H1 (cell line): ENCODE results near the gene UBE3B. TPM values are rescaled to one million over a fixed set of nuclear protein-coding genes. Genes with fewer than 3 reads are reported as not detected.

Experiments used
- CTCF ChIA-PET: fragments of 300-600 bp; sonication (Branson Sonifier 250); formaldehyde crosslinking; loops from one replicate; lab custom pipeline; 2021; ENCODE audit not compliant: partially characterized antibody; lab: Charles Lee
- POLR2A ChIA-PET: fragments of 300-600 bp; sonication (Branson Sonifier 250); formaldehyde crosslinking; loops from one replicate; lab custom pipeline; 2021; ENCODE audit warnings: inconsistent platforms; ENCODE audit not compliant: partially characterized antibody; lab: Charles Lee
- DNase-seq, 2 experiments: peaks; one replicate each; pipeline versions ENCODE4 v3.0.0 to v3.0.0-alpha.2; 2010 to 2022; ENCODE audit warnings: low spot score in 2 of 2, low read depth in 1 of 2, mixed read lengths in 1 of 2
- FAIRE-seq: peaks from 2 replicates; lab custom pipeline; 2011; peaks lifted over from hg19 to GRCh38; lab: Jason Lieb, UNC
- H2AFZ ChIP-seq: 2 replicates; pipeline ENCODE4 v1.8.1; 2012; ENCODE audit warnings: low read length, inconsistent platforms
- H2AK5ac ChIP-seq: 2 replicates; pipeline ENCODE4 v1.6.1; 2013; ENCODE audit warnings: low read depth, low read length
- H2BK120ac ChIP-seq: replicated peaks from 2 replicates; pipeline ENCODE3; 2013; ENCODE audit warnings: low read depth, low read length, inconsistent platforms
- H2BK12ac ChIP-seq: 2 replicates; pipeline ENCODE4 v1.6.1; 2013; ENCODE audit warnings: low read depth, low read length
- H2BK15ac ChIP-seq: 2 replicates; pipeline ENCODE4 v1.6.1; 2013; ENCODE audit warnings: low read length
- H2BK20ac ChIP-seq: 2 replicates; pipeline ENCODE4 v1.6.1; 2013; ENCODE audit warnings: low read length
- H2BK5ac ChIP-seq: 2 replicates; pipeline ENCODE4 v1.6.1; 2013; ENCODE audit warnings: low read depth, low read length
- H3K14ac ChIP-seq: 2 replicates; pipeline ENCODE4 v1.6.1; 2013; ENCODE audit warnings: inconsistent platforms; ENCODE audit not compliant: insufficient read length
- H3K18ac ChIP-seq: 2 replicates; pipeline ENCODE4 v1.6.1; 2013; ENCODE audit warnings: low read length; ENCODE audit errors: extremely low read depth
- H3K23ac ChIP-seq: 2 replicates; pipeline ENCODE4 v1.6.1; 2013; ENCODE audit warnings: inconsistent platforms; ENCODE audit not compliant: insufficient read length
- H3K23me2 ChIP-seq: 2 replicates; pipeline ENCODE4 v1.6.1; 2013; ENCODE audit warnings: low read depth, low read length
- H3K27ac ChIP-seq: 2 replicates; pipeline ENCODE4 v1.6.1; 2011; ENCODE audit warnings: low read depth, low read length, inconsistent platforms
- H3K27me3 ChIP-seq, 4 experiments: replicated peaks in 1 of 4; 1 replicate in 1 of 4; 2 replicates in 3 of 4; pipeline versions ENCODE4 v1.6.1 to v1.8.1; 2011 to 2013; ENCODE audit warnings: low read length in 3 of 4, mild to moderate bottlenecking in 3 of 4, inconsistent platforms in 2 of 4, mixed read lengths in 2 of 4, moderate library complexity in 1 of 4; ENCODE audit not compliant: control insufficient read depth in 3 of 4, insufficient read depth in 3 of 4; ENCODE audit errors: extremely low read depth in 1 of 4
- H3K36me3 ChIP-seq, 4 experiments: 2 replicates each; pipeline versions ENCODE4 v1.6.1 to v1.8.1; 2011 to 2013; ENCODE audit warnings: mild to moderate bottlenecking in 4 of 4, low read length in 3 of 4, moderate library complexity in 2 of 4, control low read depth in 1 of 4, inconsistent platforms in 1 of 4; ENCODE audit not compliant: insufficient read depth in 4 of 4, control insufficient read depth in 2 of 4
- H3K4ac ChIP-seq: replicated peaks from 2 replicates; pipeline ENCODE3; 2013; ENCODE audit warnings: low read length, low read depth, mixed read lengths, inconsistent platforms; ENCODE audit not compliant: insufficient read length
- H3K4me1 ChIP-seq, 4 experiments: replicated peaks in 1 of 4; 1 replicate in 1 of 4; 2 replicates in 3 of 4; pipeline versions ENCODE4 v1.6.1 to v1.8.1; 2011 to 2013; ENCODE audit warnings: low read length in 3 of 4, inconsistent platforms in 2 of 4, mixed read lengths in 1 of 4; ENCODE audit not compliant: insufficient read depth in 4 of 4, control insufficient read depth in 3 of 4
- H3K4me2 ChIP-seq, 2 experiments: 2 replicates each; pipeline versions ENCODE4 v1.6.1 to v1.8.1; 2011 to 2013; ENCODE audit warnings: low read depth in 2 of 2, low read length in 2 of 2, control low read depth in 1 of 2, inconsistent platforms in 1 of 2, mild to moderate bottlenecking in 1 of 2; ENCODE audit not compliant: insufficient read depth in 1 of 2
- H3K4me3 ChIP-seq, 4 experiments: fragments of 200-600, 300-600 bp in 1 of 4; sonication (generic), shearing (Covaris generic), sonication (Bioruptor Twin) in 1 of 4; 2 replicates each; pipeline versions ENCODE4 v1.5.1 to v1.8.1; 2011 to 2016; ENCODE audit warnings: low read length in 4 of 4, low read depth in 3 of 4, control low read depth in 2 of 4, inconsistent platforms in 2 of 4, mild to moderate bottlenecking in 2 of 4, mixed read lengths in 1 of 4, moderate library complexity in 1 of 4; ENCODE audit not compliant: insufficient read depth in 2 of 4; ENCODE audit errors: extremely low read depth in 1 of 4
- H3K56ac ChIP-seq: replicated peaks from 2 replicates; pipeline ENCODE3; 2013; ENCODE audit warnings: low read depth, mild to moderate bottlenecking, mixed read lengths, low read length, inconsistent platforms; ENCODE audit not compliant: insufficient read length
- H3K79me1 ChIP-seq: 2 replicates; pipeline ENCODE4 v1.6.1; 2013; ENCODE audit warnings: low read depth, low read length, control low read depth
- H3K79me2 ChIP-seq, 2 experiments: 2 replicates each; pipeline versions ENCODE4 v1.6.1 to v1.8.1; 2012 to 2013; ENCODE audit warnings: low read length in 2 of 2, mild to moderate bottlenecking in 2 of 2, inconsistent platforms in 1 of 2; ENCODE audit not compliant: insufficient read depth in 2 of 2, control insufficient read depth in 1 of 2
- H3K9ac ChIP-seq, 4 experiments: replicated peaks in 1 of 4; 1 replicate in 1 of 4; 2 replicates in 3 of 4; pipeline versions ENCODE4 v1.6.1 to v1.8.1; 2011 to 2013; ENCODE audit warnings: low read depth in 3 of 4, low read length in 3 of 4, control low read depth in 2 of 4, mild to moderate bottlenecking in 2 of 4, moderate library complexity in 2 of 4, inconsistent platforms in 1 of 4; ENCODE audit errors: extremely low read depth in 1 of 4
- H3K9me3 ChIP-seq, 2 experiments: 2 replicates each; pipeline versions ENCODE4 v1.6.1 to v1.8.1; 2012 to 2013; ENCODE audit warnings: mild to moderate bottlenecking in 2 of 2, moderate library complexity in 2 of 2, control low read depth in 1 of 2, inconsistent platforms in 1 of 2, low read depth in 1 of 2, low read length in 1 of 2, mixed read lengths in 1 of 2; ENCODE audit not compliant: insufficient read depth in 2 of 2
- H4K20me1 ChIP-seq, 2 experiments: replicated peaks in 1 of 2; 2 replicates each; pipeline versions ENCODE3 to v1.8.1; 2011 to 2013; ENCODE audit warnings: inconsistent platforms in 2 of 2, low read length in 2 of 2, mild to moderate bottlenecking in 1 of 2; ENCODE audit not compliant: insufficient read depth in 2 of 2, control insufficient read depth in 1 of 2
- H4K5ac ChIP-seq: 2 replicates; pipeline ENCODE4 v1.6.1; 2013; ENCODE audit warnings: low read length, low read depth, mixed read lengths, inconsistent platforms; ENCODE audit not compliant: insufficient read length
- H4K8ac ChIP-seq: 2 replicates; pipeline ENCODE4 v1.8.0; 2013; ENCODE audit warnings: mild to moderate bottlenecking, moderate library complexity, low read length, inconsistent platforms; ENCODE audit not compliant: insufficient read depth; ENCODE audit errors: extremely low read depth
- H4K91ac ChIP-seq: replicated peaks from 2 replicates; pipeline ENCODE3; 2013; ENCODE audit warnings: low read length, mixed read lengths, inconsistent platforms; ENCODE audit not compliant: insufficient read length
- PHF8 ChIP-seq: fragments of 200-600 bp; sonication (generic); conservative IDR thresholded peaks from 2 replicates; pipeline ENCODE4 v1.7.1; 2012; ENCODE audit warnings: low read depth, mild to moderate bottlenecking, inconsistent platforms, low read length, moderate library complexity
- RFX5 ChIP-seq: IDR thresholded peaks from 2 replicates; pipeline ENCODE4 v1.6.1; 2011; ENCODE audit warnings: low read depth, low read length, improper control_type of control experiment, borderline replicate concordance
- WGBS, 2 experiments: shearing (Covaris generic) in 1 of 2; methylation state at CpG; one replicate each; pipeline versions ENCODE4 v1.1.6 to v1.1.7; 2013 to 2015; ENCODE audit warnings: low lambda C conversion rate in 2 of 2, mixed read lengths in 2 of 2, inconsistent platforms in 1 of 2, low coverage in 1 of 2, missing lambda C conversion rate in 1 of 2; ENCODE audit not compliant: insufficient replicate concordance in 2 of 2, insufficient coverage in 1 of 2, insufficient read length in 1 of 2; ENCODE audit errors: extremely low coverage in 1 of 2, missing lambda C conversion rate in 1 of 2; 5-methylcytosine and 5-hydroxymethylcytosine counted together
- polyA plus RNA-seq, 7 experiments: library from polyadenylated mRNA; depleted of rRNA in 3 of 7; stranded (reverse) in 5 of 7; unstranded in 2 of 7; fragments of >200 nt in 5 of 7; fragments of 200-250 nt in 2 of 7; gene quantifications; 1 replicate in 5 of 7; 2 replicates in 1 of 7; 4 replicates in 1 of 7; pipeline versions ENCODE4 v1.2.1 to v1.2.3, GENCODE V29; 2011 to 2013; ENCODE audit warnings: missing spikeins in 2 of 7, mixed read lengths in 2 of 7
- total RNA-seq: library from RNA; stranded (reverse); fragmentation: NEBNext Ultra II Directional; extraction: Animal tissue kit (Norgen Biotek cat#: 25700); gene quantifications from 2 replicates; pipeline ENCODE4 v1.2.1, GENCODE V29; 2021

Gene UBE3B
- total and polyA plus RNA-seq, 2 of the 8 experiments (the other 6 are each of a cell fraction or from before 2014, with no cell fraction given): 14.0 to 21.1 TPM

DNA sequence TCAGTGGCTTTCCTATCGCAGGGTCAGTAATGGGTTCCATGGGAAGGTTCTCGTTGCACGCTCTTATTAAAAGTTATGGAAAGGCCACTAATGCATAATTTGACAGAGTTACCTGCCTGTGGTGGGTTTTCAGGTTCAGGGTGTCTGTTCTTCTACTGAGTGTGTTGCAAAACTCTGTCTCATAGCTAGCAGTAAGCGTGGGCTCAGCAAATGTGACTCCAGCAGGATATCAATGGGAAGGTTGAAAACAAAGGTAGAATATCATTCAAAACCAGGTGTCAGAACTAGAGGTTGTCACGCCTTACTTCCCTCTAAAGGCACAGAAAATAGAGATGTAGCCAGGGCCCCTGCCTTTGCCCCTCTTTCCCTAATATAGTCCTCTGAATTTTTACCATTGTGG is 24.9 kb downstream of the UBE3B start:
- Histone ChIP-seq H3K9ac (no peak overlapping the region), H4K91ac (no peak overlapping the region), H2BK15ac (no peak overlapping the region), H3K4me2 (no peak overlapping the region), H2BK5ac (no peak overlapping the region), H2BK20ac (no peak overlapping the region), H3K4me3 (no peak overlapping the region), H3K79me1 (no peaks in the 10 kb centered on the region), H3K23ac (no peak overlapping the region)
- DNase-seq (no peak), FAIRE-seq (no peak)
- CTCF ChIA-PET: interaction anchor here (1.0 to 4.8 kb wide), 3 partner anchors 16 to 95 kb away, joined by 3 to 29 read pairs (median 7); no protein-coding TSS in a partner anchor
- WGBS, 2 experiments: 95% methylated on average over 5 of the region's 5 CpGs; no CpG with 5 or more reads in 1 of the 2 experiments
- POLR2A ChIA-PET: interaction anchor here (1.2 to 1.3 kb wide), 2 partner anchors 14 to 18 kb away, joined by 3 read pairs; no protein-coding TSS in a partner anchor
- TF ChIP-seq PHF8 (no peak), RFX5 (no peak)
- TF ChIP-seq, all 59 proteins: peak for 0
- no peak overlapping the region for H2AFZ ChIP-seq
- no peak overlapping the region for H2AK5ac ChIP-seq
- H3K9me3 ChIP-seq: no peaks in the 10 kb centered on the region
- no peak overlapping the region for H4K8ac ChIP-seq
- H4K5ac ChIP-seq: no peak overlapping the region
- H2BK12ac ChIP-seq: no peak overlapping the region
- no peak overlapping the region for H3K14ac ChIP-seq
- H3K18ac ChIP-seq: no peak overlapping the region
- H3K27ac ChIP-seq: no peak overlapping the region
- peaks cover 2 to 44% (median 22%) of the 10 kb centered on the region in 4 experiments for H3K36me3 ChIP-seq
- no peaks in the 10 kb centered on the region for H3K23me2 ChIP-seq
- H3K79me2 ChIP-seq: no peaks in the 10 kb centered on the region
- H2BK120ac ChIP-seq: no peak overlapping the region
- no peaks in the 10 kb centered on the region for H3K27me3 ChIP-seq
- H3K4ac ChIP-seq: no peak overlapping the region
- H4K20me1 ChIP-seq: no peaks in the 10 kb centered on the region
- H3K4me1 ChIP-seq: no peaks in the 10 kb centered on the region
- no peak overlapping the region for H3K56ac ChIP-seq
